ENCODE results near the gene SMPDL3A. TPM values are rescaled to one million over a fixed set of nuclear protein-coding genes. Genes with fewer than 3 reads are reported as not detected.

SMPDL3A gene
- polyA plus RNA-seq, 1 donor, result 48.7 TPM

GRCh38 chr6:122839906-122840305 lies 50.8 kb downstream of the SMPDL3A start:
- H3K27ac ChIP-seq (ENCODE audit: low read length), result no peak overlapping the region
- no peaks in the 10 kb centered on the region for H3K4me1 ChIP-seq (ENCODE audit: control insufficient read depth, insufficient read depth, low read length)
- no peak for DNase-seq
- no peaks in the 10 kb centered on the region for H3K27me3 ChIP-seq (ENCODE audit: control insufficient read depth, insufficient read depth, low read length)
- H3K4me3 ChIP-seq (ENCODE audit: low read length), result no peak overlapping the region
- no peaks in the 10 kb centered on the region for H3K9me3 ChIP-seq (ENCODE audit: control insufficient read depth, low read depth, low read length)
- H3K36me3 ChIP-seq (ENCODE audit: control insufficient read depth, insufficient read depth, low read length), result no peaks in the 10 kb centered on the region
- 20% methylated on average over 1 of the region's 8 CpGs for WGBS (ENCODE audit: insufficient coverage, low lambda C conversion rate)

GRCh38 chr6:122845464-122845863 lies 56.4 kb downstream of the SMPDL3A start:
- Histone ChIP-seq H3K36me3 (ENCODE audit: control insufficient read depth, insufficient read depth, low read length) (no peaks in the 10 kb centered on the region), H3K4me3 (ENCODE audit: low read length) (no peak overlapping the region), H3K27ac (ENCODE audit: low read length) (peak overlapping the region; percentile 74), H3K4me1 (ENCODE audit: control insufficient read depth, insufficient read depth, low read length) (peaks cover 6% of the 10 kb centered on the region), H3K27me3 (ENCODE audit: control insufficient read depth, insufficient read depth, low read length) (no peaks in the 10 kb centered on the region), H3K9me3 (ENCODE audit: control insufficient read depth, low read depth, low read length) (peaks cover 4% of the 10 kb centered on the region)
- DNase-seq, result no peak
- no CpG with 5 or more reads among the region's 9 CpGs for WGBS (ENCODE audit: insufficient coverage, low lambda C conversion rate)

- Histone ChIP-seq H3K27me3 (ENCODE audit: control insufficient read depth, insufficient read depth, low read length) (no peaks in the 10 kb centered on the region), H3K4me3 (ENCODE audit: low read length) (no peak overlapping the region), H3K9me3 (ENCODE audit: control insufficient read depth, low read depth, low read length) (peaks cover 4% of the 10 kb centered on the region), H3K27ac (ENCODE audit: low read length) (peak overlapping the region; percentile 74), H3K4me1 (ENCODE audit: control insufficient read depth, insufficient read depth, low read length) (peaks cover 6% of the 10 kb centered on the region), H3K36me3 (ENCODE audit: control insufficient read depth, insufficient read depth, low read length) (no peaks in the 10 kb centered on the region)
- DNase-seq, result peak; percentile 71 to 82
- 31% methylated on average over 2 of the region's 3 CpGs for WGBS (ENCODE audit: insufficient coverage, low lambda C conversion rate)
Observed at GRCh38 chr6:122845916-122846612, 57.0 kb downstream of the SMPDL3A start.

- Histone ChIP-seq H3K4me3 (ENCODE audit: low read length) (no peak overlapping the region), H3K27ac (ENCODE audit: low read length) (no peak overlapping the region), H3K4me1 (ENCODE audit: control insufficient read depth, insufficient read depth, low read length) (no peaks in the 10 kb centered on the region), H3K27me3 (ENCODE audit: control insufficient read depth, insufficient read depth, low read length) (no peaks in the 10 kb centered on the region), H3K9me3 (ENCODE audit: control insufficient read depth, low read depth, low read length) (peaks cover 4% of the 10 kb centered on the region), H3K36me3 (ENCODE audit: control insufficient read depth, insufficient read depth, low read length) (no peaks in the 10 kb centered on the region)
- no peak for DNase-seq
- 100% methylated on average over 1 of the region's 6 CpGs for WGBS (ENCODE audit: insufficient coverage, low lambda C conversion rate)
Observed at GRCh38 chr6:122853259-122853995, 64.4 kb downstream of the SMPDL3A start.

Other genes starting within 250 kb of the SMPDL3A start
- 30.3 TPM for gene PKIB, start 178.9 kb upstream of the SMPDL3A start, polyA plus RNA-seq
- gene FABP7, start 9.5 kb upstream of the SMPDL3A start, polyA plus RNA-seq, result 0.13 TPM
- 0.70 TPM for gene CLVS2, start 207.0 kb downstream of the SMPDL3A start, polyA plus RNA-seq

Measured in large intestine (tissue), 3 donors.